ENCODE measurements around the gene ZNF467. TPM values are rescaled to one million over a fixed set of nuclear protein-coding genes. Genes with fewer than 3 reads are reported as not detected.

The ZNF467 gene
- total and polyA plus RNA-seq, 2 of the 8 experiments (the other 6 are each of a cell fraction or from before 2014, with no cell fraction given) = 0.50 to 0.51 TPM

- no peak for TF ChIP-seq TEAD4 (IDR thresholded peaks at IDR 0.05; ENCODE audit: low read depth, low read length)
Observed at GRCh38 chr7:149781921-149782320, 8.5 kb upstream of the ZNF467 start (continued).

All from H1 (cell line).